Endothelial cell of umbilical vein (primary cell): ENCODE data around the gene KRT15. TPM values are rescaled to one million over a fixed set of nuclear protein-coding genes. Genes with fewer than 3 reads are reported as not detected.

Experiments
- BruUV-seq: library from RNA; stranded (reverse); fragments of 400-500 nt; replicated peaks from 2 replicates; lab custom pipeline; 2021; lab: Mats Ljungman, UMichigan
- CTCF ChIA-PET: fragments of 300-600, 350-600 bp; sonication (Branson Sonifier 250); formaldehyde crosslinking; loops from one replicate; lab custom pipeline; 2021; ENCODE audit warnings: antibody characterized with exemption, inconsistent platforms; lab: Charles Lee
- POLR2A ChIA-PET: fragments of 300-600, 350-600 bp; sonication (Branson Sonifier 250); formaldehyde crosslinking; loops from one replicate; lab custom pipeline; 2021; ENCODE audit warnings: antibody characterized with exemption, inconsistent platforms; lab: Charles Lee
- DNase-seq: peaks from one replicate; pipeline ENCODE4 v3.0.0-alpha.2; 2011; ENCODE audit warnings: low read depth, low spot score
- FAIRE-seq: peaks from 2 replicates; lab custom pipeline; 2011; peaks lifted over from hg19 to GRCh38; lab: Jason Lieb, UNC
- H2AFZ ChIP-seq: 2 replicates; pipeline ENCODE4 v1.6.0; 2012; ENCODE audit warnings: low read depth, low read length, control low read depth, inconsistent platforms
- H3K27ac ChIP-seq: 2 replicates; pipeline ENCODE4 v1.5.1; 2011; ENCODE audit warnings: low read depth, mild to moderate bottlenecking, control low read depth, low read length, moderate library complexity; ENCODE audit not compliant: insufficient read depth
- H3K27me3 ChIP-seq, 2 experiments: 2 replicates each; pipeline versions ENCODE4 v1.6.0 to v1.6.1; 2011; ENCODE audit warnings: low read length in 2 of 2, mixed read lengths in 1 of 2; ENCODE audit not compliant: control insufficient read depth in 2 of 2, insufficient read depth in 2 of 2
- H3K36me3 ChIP-seq, 2 experiments: 2 replicates in 1 of 2; 3 replicates in 1 of 2; pipeline ENCODE4 v1.5.1; 2011; ENCODE audit warnings: low read length in 2 of 2, mild to moderate bottlenecking in 1 of 2, moderate library complexity in 1 of 2; ENCODE audit not compliant: control insufficient read depth in 2 of 2, insufficient read depth in 2 of 2; ENCODE audit errors: extremely low read depth in 1 of 2
- H3K4me1 ChIP-seq: 3 replicates; pipeline ENCODE4 v1.5.1; 2011; ENCODE audit warnings: mild to moderate bottlenecking, low read length; ENCODE audit not compliant: control insufficient read depth, insufficient read depth; ENCODE audit errors: extremely low read depth
- H3K4me2 ChIP-seq: 2 replicates; pipeline ENCODE4 v1.6.1; 2011; ENCODE audit warnings: low read length, control low read depth, mixed read lengths; ENCODE audit not compliant: insufficient read depth
- H3K4me3 ChIP-seq, 3 experiments: fragments of 200-600 bp in 1 of 3; sonication (generic), shearing (Covaris generic) in 1 of 3; replicated peaks in 1 of 3; 2 replicates each; pipeline ENCODE4 v1.5.1; 2011 to 2016; ENCODE audit warnings: control low read depth in 3 of 3, low read length in 3 of 3, mild to moderate bottlenecking in 2 of 3, inconsistent platforms in 1 of 3, low read depth in 1 of 3, moderate library complexity in 1 of 3; ENCODE audit not compliant: insufficient read depth in 1 of 3
- H3K79me2 ChIP-seq: 2 replicates; pipeline ENCODE4 v1.6.0; 2012; ENCODE audit warnings: low read length, inconsistent platforms; ENCODE audit not compliant: control insufficient read depth, insufficient read depth
- H3K9ac ChIP-seq: replicated peaks from 2 replicates; pipeline ENCODE3; 2011; ENCODE audit warnings: low read length, control low read depth; ENCODE audit not compliant: insufficient read depth; ENCODE audit errors: extremely low read depth
- H3K9me1 ChIP-seq: replicated peaks from 3 replicates; pipeline ENCODE4 v1.6.0; 2011; ENCODE audit warnings: mild to moderate bottlenecking, low read length; ENCODE audit not compliant: control insufficient read depth, insufficient read depth; ENCODE audit errors: extremely low read depth
- H3K9me3 ChIP-seq: replicated peaks from 2 replicates; pipeline ENCODE4 v1.5.1; 2012; ENCODE audit warnings: low read length, inconsistent platforms; ENCODE audit not compliant: control insufficient read depth, insufficient read depth
- H4K20me1 ChIP-seq: replicated peaks from 2 replicates; pipeline ENCODE3; 2011; ENCODE audit warnings: mild to moderate bottlenecking, low read length; ENCODE audit not compliant: control insufficient read depth, insufficient read depth; ENCODE audit errors: extremely low read depth
- CTCF ChIP-seq, 2 donors: IDR thresholded peaks; 1 replicate in 1 of 2; 2 replicates in 1 of 2; pipeline ENCODE4 v1.5.1; 2011; ENCODE audit warnings: low read length in 2 of 2, mild to moderate bottlenecking in 2 of 2, moderate library complexity in 2 of 2, control low read depth in 1 of 2, inconsistent platforms in 1 of 2, low read depth in 1 of 2; ENCODE audit not compliant: insufficient read depth in 1 of 2; ENCODE audit errors: extremely low read depth in 1 of 2
- GATA2 ChIP-seq: IDR thresholded peaks from 2 replicates; pipeline ENCODE4 v1.7.0; 2011; ENCODE audit warnings: low read depth, mild to moderate bottlenecking, moderate library complexity, mixed read lengths, low read length; ENCODE audit not compliant: insufficient read length, insufficient read depth
- JUN ChIP-seq: IDR thresholded peaks from 2 replicates; pipeline ENCODE4 v1.6.1; 2011; ENCODE audit warnings: borderline replicate concordance, low read depth; ENCODE audit not compliant: insufficient read length, insufficient read depth
- MYC ChIP-seq: IDR thresholded peaks from one replicate; pipeline ENCODE4 v1.6.1; 2011; ENCODE audit warnings: mild to moderate bottlenecking, low read depth, low read length
- POLR2A ChIP-seq: IDR thresholded peaks from 2 replicates; pipeline ENCODE4 v1.6.1; 2012; ENCODE audit warnings: low read depth, mild to moderate bottlenecking, control low read depth, low read length
- POLR2AphosphoS5 ChIP-seq: IDR thresholded peaks from 2 replicates; pipeline ENCODE4 v1.6.1; 2012; ENCODE audit warnings: low read depth, mild to moderate bottlenecking, control low read depth, low read length, moderate library complexity; ENCODE audit not compliant: insufficient read depth
- dilution Hi-C: fragments of 300-500 bp; cut with MboI; formaldehyde crosslinking; loops from one replicate; pipeline ENCODE4 v1.15.0; 2019; ENCODE audit warnings: low sequenced_read_pairs; ENCODE audit not compliant: extremely low pct_ligation_motif_present
- intact Hi-C: fragments of 100-400 bp; cut with micrococcal nuclease; formaldehyde crosslinking; loops from one replicate; pipeline ENCODE4 v1.10.0; 2022
- polyA plus RNA-seq, 4 experiments: library from polyadenylated mRNA; depleted of rRNA in 3 of 4; stranded (reverse) in 3 of 4; unstranded in 1 of 4; fragments of >200 nt; gene quantifications; 2 replicates each; pipeline versions ENCODE4 v1.2.1 to v1.2.3, GENCODE V29; 2011 to 2012; ENCODE audit warnings: missing spikeins in 1 of 4
- total RNA-seq: library from RNA; stranded (reverse); gene quantifications from 2 replicates; pipeline ENCODE4 v1.2.3, GENCODE V29; 2021
- TF ChIP-seq, protein P1 (sequence below): IDR thresholded peaks from 2 replicates; pipeline ENCODE4 v1.6.1; 2011; ENCODE audit not compliant: insufficient read depth, insufficient read length

The KRT15 gene
- total and polyA plus RNA-seq, 2 donors (not counting 3 experiments of a cell fraction or from before 2014, with no cell fraction given): 0.68 to 2.8 TPM

- intact Hi-C loops: no loop called here
- DNase-seq (no peak), FAIRE-seq (no peak)
- dilution Hi-C loops: no loop called here
- H3K79me2 ChIP-seq: no peaks in the 10 kb centered on the region
- BruUV-seq: no TSS peak
- no peak overlapping the region for H3K4me2 ChIP-seq
- no peaks in the 10 kb centered on the region for H4K20me1 ChIP-seq
- H3K9ac ChIP-seq: no peak overlapping the region
- no peak overlapping the region for H3K4me3 ChIP-seq
- no peaks in the 10 kb centered on the region for H3K4me1 ChIP-seq
- H3K9me1 ChIP-seq: no peaks in the 10 kb centered on the region
- TF ChIP-seq JUN: no peak
- TF ChIP-seq POLR2A: no peak
- TF ChIP-seq, protein P1, sequence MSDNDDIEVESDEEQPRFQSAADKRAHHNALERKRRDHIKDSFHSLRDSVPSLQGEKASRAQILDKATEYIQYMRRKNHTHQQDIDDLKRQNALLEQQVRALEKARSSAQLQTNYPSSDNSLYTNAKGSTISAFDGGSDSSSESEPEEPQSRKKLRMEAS: no peak
- TF ChIP-seq CTCF (IDR thresholded peaks at IDR 0.05; ENCODE audit: extremely low read depth in 1 of 2, insufficient read depth in 1 of 2, low read depth in 1 of 2, low read length in 2 of 2): no peak
- H3K36me3 ChIP-seq: no peaks in the 10 kb centered on the region
- CTCF ChIA-PET: interaction anchor here (0.8 to 4.1 kb wide), 2 partner anchors 36 to 149 kb away, joined by 3 to 24 read pairs; no protein-coding TSS in a partner anchor
- POLR2A ChIA-PET: no interaction called here
- H3K27ac ChIP-seq: no peak overlapping the region
- no peak overlapping the region for H2AFZ ChIP-seq
- H3K27me3 ChIP-seq: no peaks in the 10 kb centered on the region
- H3K9me3 ChIP-seq: no peaks in the 10 kb centered on the region
These were observed 5.5 kb downstream of the KRT15 start for GRCh38 chr17:41513168-41513547.

DNA sequence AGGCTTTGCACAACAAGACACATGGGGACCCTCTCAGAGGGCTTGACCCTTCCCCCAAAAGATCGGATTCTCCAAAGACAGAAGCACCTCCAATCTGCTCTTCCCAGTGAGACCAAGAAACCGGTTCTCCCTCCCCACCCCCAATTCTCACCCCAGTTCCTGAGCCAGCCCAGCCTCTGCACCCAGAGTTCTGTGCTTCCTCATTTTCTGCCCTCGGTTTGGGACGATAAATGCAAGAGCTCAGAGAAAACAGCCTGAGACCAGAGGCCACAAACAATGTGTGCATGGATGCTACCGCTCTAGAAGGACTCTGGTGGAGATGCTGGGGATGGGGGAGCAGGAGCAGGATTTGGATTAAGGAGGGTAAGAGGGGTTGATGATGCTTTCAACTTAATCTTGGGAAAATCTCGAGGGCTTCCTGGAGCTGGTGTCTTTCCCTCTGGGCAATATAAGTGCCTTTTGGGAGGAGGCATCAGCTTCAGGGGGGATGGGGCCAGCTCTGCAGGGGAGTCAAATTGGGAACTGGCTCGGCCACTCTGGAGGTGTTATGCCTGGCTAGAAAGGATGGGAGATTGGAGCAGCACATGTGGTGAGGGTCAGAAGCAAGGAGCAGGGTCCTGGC lies 6.0 kb downstream of the KRT15 start:
- dilution Hi-C loops (no loop called here), intact Hi-C loops (no loop called here)
- H3K36me3 ChIP-seq: no peaks in the 10 kb centered on the region
- DNase-seq (no peak), FAIRE-seq (no peak)
- H3K4me1 ChIP-seq: no peaks in the 10 kb centered on the region
- BruUV-seq: no TSS peak
- no peaks in the 10 kb centered on the region for H4K20me1 ChIP-seq
- H3K79me2 ChIP-seq: no peaks in the 10 kb centered on the region
- no peaks in the 10 kb centered on the region for H3K9me1 ChIP-seq
- TF ChIP-seq GATA2 (no peak), POLR2AphosphoS5 (no peak), CTCF (IDR thresholded peaks at IDR 0.05; ENCODE audit: extremely low read depth in 1 of 2, insufficient read depth in 1 of 2, low read depth in 1 of 2, low read length in 2 of 2) (no peak), POLR2A (no peak), MYC (no peak)
- CTCF ChIA-PET: interaction anchor here (0.6 to 1.4 kb wide), 6 partner anchors 9 to 150 kb away, joined by 3 to 5 read pairs (median 3); no protein-coding TSS in a partner anchor
- no peak overlapping the region for H3K9ac ChIP-seq
- H3K4me3 ChIP-seq: no peak overlapping the region
- no peak overlapping the region for H2AFZ ChIP-seq
- POLR2A ChIA-PET: no interaction called here
- no peak overlapping the region for H3K27ac ChIP-seq
- no peak overlapping the region for H3K4me2 ChIP-seq
- H3K27me3 ChIP-seq: no peaks in the 10 kb centered on the region
- H3K9me3 ChIP-seq: no peaks in the 10 kb centered on the region
